OCI-LY1 (cell line): Measurements from ENCODE around the gene SPTLC2.

ENCODE experiments used
- H2AFZ ChIP-seq: fragments of 200-600 bp; sonication (generic), shearing (Covaris generic); 2 replicates; pipeline ENCODE4 v1.6.0; 2014; ENCODE audit warnings: antibody characterized with exemption, mild to moderate bottlenecking, low read length
- H3F3A ChIP-seq: fragments of 200-600 bp; sonication (generic), shearing (Covaris generic); 2 replicates; pipeline ENCODE4 v1.6.0; 2014; ENCODE audit warnings: mild to moderate bottlenecking, antibody characterized with exemption, low read length, moderate library complexity; ENCODE audit not compliant: insufficient read depth
- H3K27ac ChIP-seq: fragments of 200-600 bp; sonication (generic); 2 replicates; pipeline ENCODE4 v1.5.1; 2014; ENCODE audit warnings: low read length, mixed run types, mild to moderate bottlenecking, low read depth; ENCODE audit not compliant: poor library complexity, severe bottlenecking
- H3K27me3 ChIP-seq: fragments of 200-600 bp; sonication (generic); 2 replicates; pipeline ENCODE4 v1.6.0; 2014; ENCODE audit warnings: antibody characterized with exemption, mild to moderate bottlenecking, low read length, moderate library complexity; ENCODE audit not compliant: insufficient read depth
- H3K36me3 ChIP-seq: fragments of 200-600 bp; sonication (generic); 2 replicates; pipeline ENCODE4 v1.6.1; 2014; ENCODE audit warnings: mild to moderate bottlenecking, antibody characterized with exemption, low read length, moderate library complexity, mixed read lengths; ENCODE audit not compliant: insufficient read depth
- H3K4me1 ChIP-seq: fragments of 200-600 bp; sonication (generic); 2 replicates; pipeline ENCODE4 v1.5.1; 2014; ENCODE audit warnings: mild to moderate bottlenecking, low read length, moderate library complexity; ENCODE audit not compliant: insufficient read depth, severe bottlenecking
- H3K4me2 ChIP-seq: fragments of 200-600 bp; sonication (generic), shearing (Covaris generic); 2 replicates; pipeline ENCODE4 v1.6.1; 2014; ENCODE audit warnings: low read length
- H3K4me3 ChIP-seq: fragments of 200-600 bp; sonication (generic); 2 replicates; pipeline ENCODE4 v1.5.1; 2014; ENCODE audit warnings: low read length, low read depth, mild to moderate bottlenecking, mixed read lengths; ENCODE audit not compliant: poor library complexity, severe bottlenecking
- H3K79me2 ChIP-seq: fragments of 200-600 bp; shearing (Covaris generic); 2 replicates; pipeline ENCODE4 v1.6.1; 2016; ENCODE audit warnings: mixed run types, low read length, mixed read lengths; ENCODE audit not compliant: insufficient read depth
- H3K9ac ChIP-seq: fragments of 200-600 bp; sonication (generic), shearing (Covaris generic); 2 replicates; pipeline ENCODE4 v1.6.1; 2014; ENCODE audit warnings: mild to moderate bottlenecking, low read length, mixed read lengths
- H3K9me2 ChIP-seq: fragments of 200-600 bp; sonication (generic), shearing (Covaris generic); 2 replicates; pipeline ENCODE4 v1.6.1; 2014; ENCODE audit warnings: low read depth, mild to moderate bottlenecking, low read length, mixed read lengths
- H3K9me3 ChIP-seq: fragments of 200-600 bp; shearing (Covaris generic); 2 replicates; pipeline ENCODE4 v1.6.1; 2014; ENCODE audit warnings: low read length, mixed read lengths
- H4K20me1 ChIP-seq: fragments of 200-600 bp; sonication (generic), shearing (Covaris generic); 2 replicates; pipeline ENCODE4 v1.6.0; 2016; ENCODE audit warnings: mild to moderate bottlenecking, low read length; ENCODE audit not compliant: insufficient read depth
- CTCF ChIP-seq: fragments of 200-600 bp; sonication (generic), shearing (Covaris generic); IDR thresholded peaks from 2 replicates; pipeline ENCODE4 v1.5.1; 2017; ENCODE audit warnings: mild to moderate bottlenecking, antibody characterized with exemption, low read length, moderate library complexity, mixed read lengths
- EZH2 ChIP-seq: fragments of 200-600 bp; sonication (generic), shearing (Covaris generic); IDR thresholded peaks from 2 replicates; pipeline ENCODE4 v1.8.0; 2017; ENCODE audit warnings: borderline replicate concordance, mixed run types, mild to moderate bottlenecking, antibody characterized with exemption, low read length, moderate library complexity, mixed read lengths

SPTLC2 gene

GRCh38 chr14:77647853-77648252 is 31.4 kb upstream of the SPTLC2 start:
- H3K4me3 ChIP-seq, result no peak overlapping the region
- no peaks in the 10 kb centered on the region for H4K20me1 ChIP-seq
- H3K27ac ChIP-seq, result no peak overlapping the region
- H3K4me2 ChIP-seq, result no peak overlapping the region
- H3K79me2 ChIP-seq, result no peaks in the 10 kb centered on the region
- TF ChIP-seq CTCF (no peak), EZH2 (no peak)
- H2AFZ ChIP-seq, result no peak overlapping the region
- H3K4me1 ChIP-seq, result peaks cover 2% of the 10 kb centered on the region
- no peaks in the 10 kb centered on the region for H3K9me2 ChIP-seq
- no peaks in the 10 kb centered on the region for H3K36me3 ChIP-seq
- no peaks in the 10 kb centered on the region for H3F3A ChIP-seq
- no peak overlapping the region for H3K9ac ChIP-seq
- no peaks in the 10 kb centered on the region for H3K9me3 ChIP-seq
- H3K27me3 ChIP-seq, result no peaks in the 10 kb centered on the region

- H3K4me2 ChIP-seq, result no peak overlapping the region
- peaks cover 5% of the 10 kb centered on the region for H3K4me1 ChIP-seq
- H3K79me2 ChIP-seq, result no peaks in the 10 kb centered on the region
- no peak overlapping the region for H3K4me3 ChIP-seq
- TF ChIP-seq CTCF, result no peak
- no peak for TF ChIP-seq EZH2
- H3K36me3 ChIP-seq, result no peaks in the 10 kb centered on the region
- no peaks in the 10 kb centered on the region for H3F3A ChIP-seq
- H3K9ac ChIP-seq, result no peak overlapping the region
- H3K27me3 ChIP-seq, result no peaks in the 10 kb centered on the region
- no peak overlapping the region for H2AFZ ChIP-seq
- H3K9me2 ChIP-seq, result no peaks in the 10 kb centered on the region
- H4K20me1 ChIP-seq, result no peaks in the 10 kb centered on the region
- H3K27ac ChIP-seq, result no peak overlapping the region
- H3K9me3 ChIP-seq, result no peaks in the 10 kb centered on the region
These were observed 30.5 kb upstream of the SPTLC2 start for GRCh38 chr14:77646907-77647306.

- H3K27me3 ChIP-seq, result no peaks in the 10 kb centered on the region
- no peaks in the 10 kb centered on the region for H4K20me1 ChIP-seq
- H2AFZ ChIP-seq, result no peak overlapping the region
- TF ChIP-seq CTCF, result no peak
- TF ChIP-seq EZH2, result no peak
- no peaks in the 10 kb centered on the region for H3K9me3 ChIP-seq
- H3F3A ChIP-seq, result no peaks in the 10 kb centered on the region
- H3K27ac ChIP-seq, result no peak overlapping the region
- peaks cover 16% of the 10 kb centered on the region for H3K4me1 ChIP-seq
- no peak overlapping the region for H3K4me2 ChIP-seq
- no peaks in the 10 kb centered on the region for H3K79me2 ChIP-seq
- H3K9ac ChIP-seq, result no peak overlapping the region
- no peaks in the 10 kb centered on the region for H3K9me2 ChIP-seq
- H3K36me3 ChIP-seq, result no peaks in the 10 kb centered on the region
- H3K4me3 ChIP-seq, result no peak overlapping the region
These were observed 29.2 kb upstream of the SPTLC2 start for GRCh38 chr14:77645520-77646230.
